ENCODE results near the gene C19orf73.

The C19orf73 gene

DNA sequence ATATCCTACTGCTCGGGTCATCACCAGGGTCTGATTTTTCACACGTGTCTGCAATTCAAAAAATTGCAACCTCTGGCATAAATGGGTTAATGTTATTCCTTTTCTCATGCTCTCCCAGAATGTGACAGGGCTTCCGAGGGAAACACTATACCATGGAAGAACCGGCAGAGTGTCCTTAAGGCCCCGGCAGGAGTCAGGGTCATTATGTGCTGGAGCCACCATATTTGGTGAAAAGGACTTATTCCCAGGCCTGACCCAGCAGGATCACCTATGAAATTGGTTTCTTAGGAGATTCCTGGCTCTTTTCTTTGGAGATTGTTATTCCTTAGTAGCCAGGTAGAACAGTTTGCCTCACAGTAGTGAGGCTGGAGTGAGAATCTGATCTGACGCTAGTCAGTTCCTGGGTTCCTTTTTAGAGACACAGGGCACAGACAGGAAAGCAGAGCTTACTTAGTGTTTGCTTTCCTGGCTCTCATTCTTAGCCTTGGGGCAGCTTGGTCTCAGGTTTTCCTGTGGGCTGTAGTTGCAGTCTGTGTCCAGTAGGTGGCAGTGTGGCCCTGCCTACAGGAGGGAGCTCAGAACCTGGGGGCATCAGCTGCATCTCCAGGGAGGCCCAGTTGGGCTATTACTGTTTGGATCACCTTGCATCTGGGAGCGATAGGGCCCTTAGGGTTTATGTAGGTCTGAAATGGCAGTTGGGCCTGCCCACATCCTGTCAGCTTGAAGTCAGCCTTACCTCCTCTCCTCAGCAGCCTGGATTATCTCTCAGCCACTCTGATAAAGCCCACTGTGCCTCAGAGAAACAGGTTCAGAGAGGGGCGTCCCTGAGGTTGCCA is 21.3 kb downstream of the C19orf73 start:
- peak; percentile 66 for DNase-seq

DNA sequence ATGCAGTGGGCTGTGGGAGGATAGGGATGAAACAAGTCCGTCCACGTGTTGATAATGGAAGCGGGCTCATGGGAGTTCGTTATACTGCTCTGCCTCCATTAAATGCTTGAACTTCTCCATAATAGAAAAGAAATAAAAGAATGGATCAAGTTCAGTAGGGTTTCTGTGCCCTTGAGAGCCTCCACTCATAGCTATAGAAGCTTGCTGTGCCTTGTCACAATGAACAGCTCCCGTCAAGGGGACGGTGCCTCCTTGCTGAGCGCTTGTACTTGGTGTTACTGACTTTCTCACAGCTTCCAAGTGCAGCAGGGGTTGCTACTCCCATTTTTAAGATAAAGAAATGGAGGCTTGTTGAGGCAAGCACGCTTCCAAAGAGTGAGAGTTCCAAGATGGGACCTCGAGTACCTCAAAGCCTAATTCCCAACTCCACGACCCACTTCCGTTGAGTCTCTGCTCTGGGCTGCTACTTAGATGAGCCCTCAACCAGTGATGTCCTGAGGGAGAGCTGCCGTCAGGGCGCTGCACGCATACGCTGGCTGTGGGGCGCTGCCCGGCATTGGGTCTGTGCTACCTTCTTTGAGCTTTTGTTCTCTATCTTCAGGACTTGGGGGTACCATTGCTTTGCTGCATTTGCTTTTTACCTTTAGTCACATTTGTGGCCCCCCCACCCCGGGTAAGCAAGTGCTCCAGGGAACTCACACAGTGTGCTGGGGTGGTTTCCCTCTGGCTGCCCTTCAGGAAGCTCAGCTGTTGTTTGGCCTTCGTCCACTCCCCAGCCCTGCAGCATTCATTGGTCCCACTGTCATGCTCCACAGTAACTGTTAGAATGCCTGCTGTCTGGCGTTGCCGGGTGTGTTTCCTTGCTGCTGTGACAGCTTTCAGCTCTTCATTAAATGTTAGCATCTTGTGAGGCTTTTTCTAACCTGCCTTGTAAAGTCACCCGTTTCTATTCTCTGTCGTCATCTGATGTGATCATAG is 24.1 kb downstream of the C19orf73 start:
- no peak for DNase-seq

DNA sequence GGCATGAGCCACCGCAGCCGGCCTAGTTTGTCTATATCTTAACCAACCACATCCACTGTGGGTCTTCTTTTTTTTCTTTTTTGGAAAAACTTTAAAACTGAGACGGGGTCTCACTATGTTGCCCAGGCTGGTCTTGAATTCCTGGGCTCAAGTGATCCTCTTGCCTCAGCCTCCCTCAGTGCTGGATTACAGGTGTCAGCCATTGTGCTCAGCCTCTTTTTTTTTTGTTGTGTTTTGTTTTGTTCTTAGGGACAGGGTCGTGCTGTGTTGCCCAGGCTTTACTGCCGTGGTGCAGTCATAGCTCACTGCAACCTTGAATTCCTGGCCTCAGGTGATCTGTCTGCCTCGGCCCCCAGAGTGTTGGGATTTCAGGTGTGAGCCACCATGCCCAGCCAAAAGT is 26.3 kb downstream of the C19orf73 start:
- no peak for DNase-seq

DNA sequence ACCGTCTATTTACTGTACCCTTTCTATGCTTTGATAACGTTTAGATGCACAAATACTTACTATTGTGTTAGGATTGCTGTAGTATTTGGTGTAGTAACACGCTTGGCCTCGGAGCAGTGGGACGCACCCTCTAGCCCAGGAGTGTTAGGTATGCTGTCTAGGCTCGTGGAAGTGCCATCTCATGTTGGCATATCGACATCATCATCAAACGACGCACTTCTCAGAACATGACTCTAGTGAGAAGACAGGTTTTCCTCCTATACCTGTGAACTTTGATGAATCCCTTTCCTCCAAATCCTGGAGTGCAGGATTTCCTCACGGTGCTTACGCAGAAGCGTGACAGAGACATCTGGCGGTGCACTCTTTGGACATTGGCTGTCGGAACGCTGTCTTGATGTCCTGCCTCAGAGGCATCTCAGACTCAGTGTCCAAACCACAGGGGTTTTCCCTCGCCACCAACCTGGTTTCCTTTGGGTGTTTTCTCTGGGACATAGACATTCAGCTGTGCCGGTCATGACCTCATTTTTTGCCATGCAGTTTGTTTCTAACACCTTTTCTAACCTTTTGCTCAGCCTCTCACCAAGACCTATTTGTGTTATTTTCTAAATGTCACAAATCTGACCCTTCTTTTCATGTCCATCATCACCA is 27.4 kb downstream of the C19orf73 start:
- DNase-seq = no peak

DNA sequence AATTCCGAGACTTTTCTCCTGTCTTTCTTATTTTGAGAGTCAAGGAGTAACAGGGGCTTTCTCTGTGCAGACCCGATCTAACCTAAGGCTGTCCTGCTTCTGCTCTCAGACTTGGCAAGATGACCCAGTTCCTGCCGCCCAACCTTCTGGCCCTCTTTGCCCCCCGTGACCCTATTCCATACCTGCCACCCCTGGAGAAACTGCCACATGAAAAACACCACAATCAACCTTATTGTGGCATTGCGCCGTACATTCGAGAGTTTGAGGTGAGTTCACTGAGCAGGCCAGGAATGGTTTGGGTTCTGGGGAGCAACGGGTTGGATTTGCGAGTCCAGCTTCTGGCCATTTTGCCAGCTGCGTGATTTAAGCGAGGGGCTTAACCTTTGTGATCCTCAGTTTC is 32.6 kb downstream of the C19orf73 start:
- DNase-seq = no peak

DNA sequence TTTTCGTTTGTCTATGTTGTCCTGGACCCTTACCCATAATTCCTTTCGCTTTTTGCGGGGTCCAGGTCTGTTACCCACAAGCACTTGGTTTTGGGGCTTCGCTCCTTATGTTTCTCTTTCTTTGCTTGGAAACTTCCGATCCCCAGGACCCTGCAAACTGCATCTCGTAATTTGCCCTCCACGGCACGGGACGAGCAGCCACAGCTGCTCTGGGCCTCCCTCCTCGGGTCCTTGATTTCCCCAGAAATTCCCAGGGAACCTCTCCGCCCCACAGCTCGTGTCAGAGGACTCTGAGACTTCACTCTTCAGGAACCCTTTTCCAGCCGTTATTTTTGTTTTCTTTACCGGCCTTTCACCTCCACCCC is 33.1 kb downstream of the C19orf73 start:
- DNase-seq = no peak

DNA sequence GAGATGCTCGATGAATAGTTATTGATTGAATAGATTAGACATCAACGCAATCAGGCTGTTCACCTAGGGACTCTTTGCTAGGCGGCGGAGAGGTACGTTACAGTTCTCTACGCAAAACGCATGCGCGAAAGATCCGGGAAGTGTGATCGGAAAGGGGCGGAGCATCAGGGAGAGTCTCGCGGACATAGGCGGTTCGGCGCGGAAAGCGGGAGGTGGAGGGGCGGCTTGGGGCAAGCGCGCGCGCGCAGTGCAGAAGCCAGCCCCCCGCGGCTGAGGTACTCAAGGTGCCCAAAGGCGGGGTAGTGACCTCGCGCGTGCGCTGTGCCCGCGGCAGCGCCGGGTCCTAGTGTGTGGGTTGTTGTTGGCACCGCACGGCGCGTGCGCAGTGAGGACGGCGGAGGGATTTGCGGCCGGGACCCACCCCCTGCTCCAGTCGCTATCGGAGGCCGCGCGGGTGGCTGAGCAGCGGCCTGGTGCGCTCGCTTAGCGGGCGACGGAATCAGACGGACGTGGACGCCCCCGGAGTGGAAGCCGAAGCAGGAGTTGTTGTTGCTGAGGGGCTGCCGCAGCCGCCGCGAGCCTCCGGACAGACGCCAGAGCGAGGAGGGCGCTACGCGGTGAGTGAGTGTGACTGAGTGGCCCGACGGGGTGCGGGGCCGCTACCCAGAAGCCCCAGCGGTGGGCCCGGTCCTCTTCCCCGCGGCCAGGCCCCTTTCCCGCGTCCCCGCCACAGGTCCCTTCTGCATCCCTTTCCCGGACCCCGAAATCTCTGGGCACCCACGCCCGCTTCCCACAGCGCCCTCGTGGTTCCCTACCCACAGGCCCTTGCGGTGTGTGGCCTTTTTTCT is 33.7 kb downstream of the C19orf73 start, which contains the start of gene SNRNP70:
TSS of gene SNRNP70 (plus strand) at position 432 of the 848 bp plus-strand sequence. CDS start 964 bp downstream, outside the sequence.
- peak; percentile 98 for DNase-seq

DNA sequence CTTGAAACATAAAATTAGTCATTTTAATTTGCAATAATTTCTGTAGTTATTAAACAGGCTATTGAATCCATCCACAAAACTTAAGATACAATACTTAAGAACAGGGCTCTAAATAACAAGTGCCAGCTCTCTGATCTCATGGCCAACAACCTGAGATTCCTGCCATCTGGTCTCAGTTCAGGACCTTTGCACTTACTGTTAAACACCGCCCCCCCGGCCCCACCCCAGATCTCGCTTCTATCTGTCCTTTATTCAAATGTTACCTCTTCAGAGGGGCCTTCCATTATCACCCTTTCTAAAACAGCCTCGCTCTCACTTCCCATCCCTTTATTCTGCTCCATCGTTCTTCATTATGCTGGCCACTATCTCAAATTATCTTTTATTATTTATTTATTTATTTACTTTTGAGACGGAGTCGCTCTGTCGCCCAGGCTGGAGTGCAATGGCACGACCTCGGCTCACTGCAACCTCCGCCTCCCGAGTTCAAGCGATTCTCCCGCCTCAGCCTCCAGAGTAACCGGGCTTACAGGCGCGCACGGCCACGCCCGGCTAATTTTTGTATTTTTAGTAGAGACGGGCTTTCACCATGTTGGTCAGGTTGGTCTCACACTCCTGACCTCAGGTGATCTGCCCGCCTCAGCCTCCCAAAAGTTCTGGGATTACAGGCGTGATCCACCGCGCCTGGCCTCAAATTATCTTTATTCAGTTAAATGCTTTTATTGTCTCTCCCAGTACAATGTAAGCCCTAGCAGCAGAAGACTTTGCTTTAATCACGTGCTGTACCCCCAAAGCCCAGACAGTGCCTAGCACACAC is 34.5 kb downstream of the C19orf73 start:
- no peak for DNase-seq

DNA sequence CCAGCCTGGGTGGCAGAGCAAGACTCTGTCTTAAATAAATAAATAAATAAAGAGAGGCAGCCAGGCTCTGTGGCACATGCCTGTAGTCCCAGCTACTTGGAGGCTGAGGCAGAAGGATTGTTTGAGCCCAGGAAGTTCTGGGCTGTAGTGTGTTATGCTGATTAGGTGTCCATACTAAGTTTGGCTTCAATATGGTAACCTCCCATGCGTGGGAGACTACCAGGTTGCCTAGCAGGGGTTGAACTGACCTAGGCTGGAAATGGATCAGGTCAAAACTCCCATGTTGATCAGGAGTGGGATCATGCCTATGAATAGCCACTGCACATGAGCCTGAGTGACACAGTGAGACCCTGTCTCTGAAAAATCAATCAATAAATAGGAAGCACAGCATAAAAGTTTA is 37.7 kb downstream of the C19orf73 start:
- DNase-seq = no peak

DNA sequence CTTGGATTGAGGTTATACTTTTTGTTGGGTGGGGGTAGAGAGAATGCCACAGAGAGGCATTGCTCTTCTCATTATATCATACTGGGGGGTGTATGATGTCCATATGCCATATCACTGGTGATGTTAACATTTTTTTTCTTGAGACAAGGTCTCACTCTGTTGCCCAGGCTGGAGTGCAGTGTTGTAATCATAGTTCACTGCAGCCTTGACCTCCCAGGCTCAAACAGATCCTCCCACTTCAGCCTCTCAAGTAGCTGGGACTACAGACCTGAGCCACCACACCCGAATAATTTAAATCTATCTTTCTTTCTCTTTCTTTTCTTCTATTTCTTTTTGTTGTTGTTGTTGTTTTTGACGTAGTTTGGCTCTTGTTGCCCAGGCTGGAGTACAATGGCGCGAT is 38.6 kb downstream of the C19orf73 start:
- no peak for DNase-seq

DNA sequence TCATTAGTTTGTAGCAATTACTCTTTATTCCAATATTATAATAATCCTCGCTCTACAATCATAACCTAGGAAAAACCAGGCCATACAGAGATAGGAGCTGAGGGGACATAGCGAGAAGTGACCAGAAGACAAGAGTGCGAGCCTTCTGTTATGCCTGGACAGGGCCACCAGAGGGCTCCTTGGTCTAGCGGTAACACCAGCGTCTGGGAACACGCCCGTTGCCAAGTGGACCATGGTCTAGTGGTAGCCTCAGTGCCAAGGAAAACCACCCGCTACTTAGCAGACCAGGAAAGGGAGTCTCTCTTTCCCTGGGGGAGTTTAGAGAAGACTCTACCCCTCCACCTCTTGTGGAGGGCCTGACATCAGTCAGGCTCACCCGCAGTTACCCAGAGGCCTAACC is 44.1 kb downstream of the C19orf73 start:
- DNase-seq = peak; percentile 19

DNA sequence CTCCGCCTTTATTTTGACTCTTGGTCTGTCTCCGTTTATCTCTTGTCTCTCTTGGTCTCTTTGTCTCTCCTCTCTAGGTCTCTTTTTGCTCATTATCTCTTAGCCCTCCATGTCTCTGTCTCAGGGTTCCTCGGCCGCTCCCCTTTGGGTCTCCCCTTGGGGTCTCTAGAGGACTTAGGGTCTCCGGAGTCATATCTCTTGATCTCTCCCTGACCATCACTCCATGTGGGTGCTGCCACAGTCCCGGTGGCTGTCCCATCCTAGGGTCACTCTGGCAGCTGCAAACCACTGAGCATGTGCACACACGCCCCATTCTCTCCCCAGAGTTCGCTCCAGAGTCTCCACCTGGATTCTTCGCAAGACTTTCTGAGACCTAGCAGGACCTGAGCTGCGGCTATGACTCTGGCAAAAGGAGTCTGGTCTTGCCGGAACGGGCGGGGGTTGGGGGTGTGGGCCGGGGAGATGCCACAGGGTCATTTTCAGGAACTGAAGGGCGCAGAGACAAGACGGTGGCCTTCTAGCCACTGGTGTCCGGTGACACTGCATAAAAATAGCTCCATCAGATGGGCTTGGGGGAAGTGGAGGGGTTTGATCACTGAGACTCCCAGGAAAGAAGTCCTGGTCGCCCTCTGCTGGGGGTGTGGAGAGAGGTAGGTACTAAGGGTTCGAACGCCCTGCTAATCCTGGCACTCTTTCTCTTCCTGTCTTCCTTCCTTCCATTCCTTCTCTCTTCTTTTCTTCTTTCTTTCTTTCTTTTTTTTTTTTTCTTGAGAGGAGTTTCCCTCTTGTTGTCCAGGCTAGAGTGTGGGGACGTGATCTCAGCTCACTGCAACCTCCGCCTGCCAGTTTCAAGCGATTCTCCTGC is 45.2 kb downstream of the C19orf73 start:
- DNase-seq = peak; percentile 25

DNA sequence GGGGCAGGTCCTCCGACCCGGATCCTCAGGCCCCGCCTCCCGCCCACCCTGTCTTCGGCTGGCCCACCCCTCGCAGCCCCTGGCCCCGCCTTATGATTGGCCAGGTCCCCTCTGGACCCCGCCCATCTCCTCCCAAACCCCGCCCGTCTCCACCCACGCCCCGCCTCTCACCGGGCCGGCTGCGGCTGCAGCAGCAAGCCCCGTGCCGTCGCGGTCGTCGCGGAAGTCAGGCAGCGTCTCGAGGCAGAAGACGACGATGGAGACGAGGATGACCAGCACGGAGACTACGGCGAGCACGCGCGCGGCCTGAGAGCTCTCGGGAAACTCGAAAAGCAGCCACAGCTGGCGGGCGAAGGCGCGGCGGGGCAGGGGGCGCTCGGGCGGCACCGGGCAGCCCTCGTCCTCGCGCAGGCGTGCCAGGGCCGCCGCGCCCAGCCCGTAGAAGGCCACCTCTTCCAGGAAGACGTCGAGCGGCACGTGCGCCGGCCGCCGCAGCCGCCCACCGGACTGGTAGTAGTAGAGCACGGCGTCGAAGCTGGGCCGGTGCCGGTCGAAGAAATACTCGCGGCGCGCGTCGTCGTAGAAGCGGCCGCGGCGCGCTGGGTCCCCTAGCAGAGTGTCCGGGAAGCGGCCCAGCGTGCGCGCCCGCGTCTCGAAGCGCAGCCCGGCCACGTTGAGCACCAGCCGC is 46.9 kb downstream of the C19orf73 start:
- no peak for DNase-seq

DNA sequence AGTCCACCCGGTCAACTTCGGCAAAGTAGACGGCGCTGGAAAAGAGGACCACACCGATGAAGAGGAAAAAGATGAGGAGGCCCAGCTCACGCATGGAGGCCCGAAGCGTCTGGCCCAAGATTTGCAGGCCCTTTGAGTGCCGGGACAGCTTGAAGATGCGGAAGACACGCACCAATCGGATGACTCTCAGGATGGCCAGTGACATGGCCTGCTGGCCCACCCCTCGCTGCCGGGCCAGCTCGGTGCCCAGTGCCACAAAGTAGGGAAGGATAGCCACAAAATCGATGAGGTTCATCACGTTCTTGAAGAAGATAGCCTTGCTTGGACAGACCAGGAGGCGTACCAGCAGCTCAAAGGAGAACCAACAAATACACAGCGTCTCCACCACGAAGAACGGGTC is 48.5 kb downstream of the C19orf73 start:
- no peak for DNase-seq

DNA sequence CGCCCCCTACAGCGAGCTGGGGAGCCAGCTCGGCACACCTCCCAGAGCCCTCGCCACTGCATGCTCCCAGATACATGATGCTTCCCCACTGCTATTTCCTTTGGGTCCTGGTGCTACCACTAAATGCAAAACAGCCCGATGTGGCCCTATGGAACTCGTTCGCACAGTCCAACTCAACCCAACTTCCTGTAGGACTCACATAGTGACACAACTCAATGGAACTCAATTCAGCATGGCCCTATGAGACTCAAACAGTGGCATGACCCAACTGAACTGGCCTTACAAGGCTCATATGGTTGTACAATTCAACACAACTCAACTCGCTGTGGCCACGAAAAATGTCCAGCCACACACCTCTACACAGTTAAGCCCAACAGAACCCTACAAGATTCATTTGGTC is 49.9 kb downstream of the C19orf73 start:
- DNase-seq = no peak
